LNCAP (cell line): ENCODE measurements around the gene LBHD2.

Source experiments
- CTCF ChIP-seq: fragments of 450-650 bp; IDR thresholded peaks from 2 replicates; pipeline ENCODE4 v1.5.1; 2017; ENCODE audit warnings: mild to moderate bottlenecking

The LBHD2 gene

GRCh38 chr14:103104654-103105452, 20.8 kb downstream of the LBHD2 start:
- TF ChIP-seq CTCF: peak; percentile 99

GRCh38 chr14:103105580-103106150, 21.7 kb downstream of the LBHD2 start:
- TF ChIP-seq CTCF: peak; percentile 42; the same call in 1 of the 2 replicates

GRCh38 chr14:103107455-103107854, 23.4 kb downstream of the LBHD2 start:
- no peak for TF ChIP-seq CTCF

- no peak for TF ChIP-seq CTCF
Observed at GRCh38 chr14:103107941-103108748, 24.1 kb downstream of the LBHD2 start.

- TF ChIP-seq CTCF: no peak
Observed at GRCh38 chr14:103108749-103109207, 24.8 kb downstream of the LBHD2 start.

- no peak for TF ChIP-seq CTCF
Observed at GRCh38 chr14:103109535-103110441, 25.8 kb downstream of the LBHD2 start.
